ES-I3 (cell line): ENCODE data around the gene GLS.
A peak's percentile ranks its signal among the peaks of the same experiment; 100 is the strongest.

Experiments
- H3K36me3 ChIP-seq: 2 replicates; pipeline ENCODE4 v1.6.1; 2013; ENCODE audit warnings: mild to moderate bottlenecking, low read length, control low read depth, moderate library complexity; ENCODE audit not compliant: insufficient read depth
- H3K4me1 ChIP-seq: 2 replicates; pipeline ENCODE4 v1.6.1; 2013; ENCODE audit warnings: mild to moderate bottlenecking, control low read depth, low read length; ENCODE audit not compliant: insufficient read depth
- H3K9ac ChIP-seq: 2 replicates; pipeline ENCODE4 v1.6.1; 2013; ENCODE audit warnings: low read depth, mild to moderate bottlenecking, low read length, moderate library complexity
- H3K9me3 ChIP-seq: 2 replicates; pipeline ENCODE4 v1.6.1; 2013; ENCODE audit warnings: mild to moderate bottlenecking, low read length, moderate library complexity; ENCODE audit not compliant: control insufficient read depth, insufficient read depth

Gene GLS

DNA sequence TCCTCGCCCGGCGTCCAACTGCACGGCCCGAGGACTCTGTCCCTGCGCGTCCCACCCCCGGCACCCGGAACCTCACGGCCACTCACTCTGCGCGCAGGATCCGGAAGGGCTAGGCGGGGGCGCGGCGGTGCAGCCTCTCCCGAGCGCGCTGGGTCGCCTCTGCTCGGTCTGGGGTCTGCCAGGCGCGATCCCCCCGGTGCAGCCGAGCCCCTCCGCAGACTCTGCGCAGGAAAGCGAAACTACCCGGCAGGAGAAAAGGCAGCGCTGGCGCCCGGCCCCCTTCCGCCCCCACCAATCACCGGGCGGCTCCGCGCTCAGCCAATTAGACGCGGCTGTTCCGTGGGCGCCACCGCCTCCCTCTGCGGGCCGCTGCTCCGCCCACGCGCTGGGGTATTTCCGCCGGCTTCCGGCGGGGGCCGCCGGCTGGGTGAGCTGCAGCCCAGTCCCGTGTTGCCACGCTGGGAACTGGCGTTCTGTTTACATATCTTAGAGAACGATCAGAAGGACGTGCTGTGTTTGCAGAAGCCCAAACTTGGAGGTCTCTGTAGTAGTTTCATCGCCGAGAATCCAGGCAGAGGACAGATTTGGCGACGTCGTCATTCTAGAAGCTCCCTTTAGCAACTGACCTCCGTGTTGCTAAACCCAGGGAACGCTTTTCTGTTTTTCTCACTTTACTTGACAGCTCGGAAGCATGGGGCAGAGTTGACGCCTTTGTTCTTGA, 133.5 kb downstream of the GLS start, which contains the start of gene STAT1:
Gene STAT1, minus strand, starts transcription at position 240 of the 721 bp plus-strand sequence. CDS start 4,168 bp downstream, outside the sequence.
- Histone ChIP-seq H3K9me3 (no peaks in the 10 kb centered on the region), H3K4me1 (no peaks in the 10 kb centered on the region), H3K9ac (peak within 1 kb of the TSS; percentile 69), H3K36me3 (no peaks in the 10 kb centered on the region)

DNA sequence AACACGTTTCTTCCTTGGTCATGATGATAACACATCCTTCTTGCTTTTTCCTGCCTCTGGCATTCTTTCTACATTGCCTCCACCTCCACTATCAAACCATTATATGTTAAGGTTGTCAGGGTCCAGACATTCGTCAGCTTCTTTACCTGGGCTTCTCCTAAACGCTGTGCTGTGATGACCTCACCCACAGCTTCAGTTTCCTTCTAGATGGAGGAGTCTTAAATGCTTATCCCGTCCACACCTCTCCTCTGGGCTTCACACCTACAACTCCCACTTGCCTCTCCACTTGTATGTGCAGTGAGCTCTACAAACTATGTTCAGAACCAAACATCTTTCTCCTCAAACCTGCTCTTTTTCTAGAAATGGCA, 134.0 kb downstream of the GLS start:
- no peaks in the 10 kb centered on the region for H3K36me3 ChIP-seq
- H3K4me1 ChIP-seq = no peaks in the 10 kb centered on the region

More for the DNA sequence above, 134.0 kb downstream of the GLS start:
- H3K9me3 ChIP-seq = no peaks in the 10 kb centered on the region
- H3K9ac ChIP-seq = peak overlapping the region; percentile 65
